HG02981 (cell line): ENCODE measurements around the gene MSANTD4.
"Not testable (repeated sequence)": the region's sequence is repeated elsewhere in the genome, so short reads cannot be mapped to it uniquely, and the experiment has no call there.

Experiments
- ATAC-seq: cut with Tn5 transposase; IDR thresholded peaks from one replicate; pipeline ENCODE4 v1.9.1; 2021; ENCODE audit warnings: mild to moderate bottlenecking, moderate library complexity; ENCODE audit not compliant: unreplicated experiment

MSANTD4 gene

GRCh38 chr11:106014620-106015019 lies 7.4 kb downstream of the MSANTD4 start:
- ATAC-seq = no peak

GRCh38 chr11:106014035-106014434 lies 8.0 kb downstream of the MSANTD4 start:
- no peak for ATAC-seq

DNA sequence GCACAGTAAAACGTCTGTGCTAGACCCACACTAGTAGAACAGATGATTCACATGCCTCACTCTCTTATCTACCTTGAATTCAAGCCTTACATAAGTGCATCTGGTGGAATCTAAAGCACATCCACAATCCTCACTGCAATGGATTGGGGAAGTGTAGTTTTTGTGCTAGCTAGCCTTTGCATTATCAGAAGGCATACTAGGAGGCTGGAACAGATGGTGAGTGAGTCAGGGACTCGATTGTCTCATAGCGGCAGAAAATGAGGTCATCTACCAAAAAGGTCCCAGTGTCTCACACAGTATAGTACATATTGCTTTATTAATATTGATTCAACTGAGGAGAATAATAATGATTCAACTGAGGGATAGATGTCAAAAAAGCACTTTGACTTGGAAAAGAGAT lies 9.3 kb downstream of the MSANTD4 start:
- no peak for ATAC-seq

DNA sequence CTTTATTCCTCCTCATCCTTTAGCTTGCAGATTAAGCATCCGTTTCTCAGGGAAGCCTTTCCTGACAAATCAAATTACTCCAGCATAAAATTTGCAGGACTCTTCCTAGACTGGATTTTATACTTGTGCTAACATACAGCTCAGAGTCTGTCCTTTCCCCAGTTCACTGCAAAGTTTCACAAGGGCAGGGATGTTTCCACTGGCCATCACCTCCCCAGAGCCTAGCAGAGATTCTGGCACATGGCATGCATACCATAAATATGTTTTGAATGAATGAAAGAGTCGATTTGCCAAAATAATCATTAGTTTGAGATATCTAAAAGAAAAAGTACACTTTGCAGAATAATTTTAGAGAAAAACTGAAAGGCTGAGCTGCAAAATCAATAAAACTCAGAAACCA lies 10.6 kb downstream of the MSANTD4 start:
- no peak for ATAC-seq

DNA sequence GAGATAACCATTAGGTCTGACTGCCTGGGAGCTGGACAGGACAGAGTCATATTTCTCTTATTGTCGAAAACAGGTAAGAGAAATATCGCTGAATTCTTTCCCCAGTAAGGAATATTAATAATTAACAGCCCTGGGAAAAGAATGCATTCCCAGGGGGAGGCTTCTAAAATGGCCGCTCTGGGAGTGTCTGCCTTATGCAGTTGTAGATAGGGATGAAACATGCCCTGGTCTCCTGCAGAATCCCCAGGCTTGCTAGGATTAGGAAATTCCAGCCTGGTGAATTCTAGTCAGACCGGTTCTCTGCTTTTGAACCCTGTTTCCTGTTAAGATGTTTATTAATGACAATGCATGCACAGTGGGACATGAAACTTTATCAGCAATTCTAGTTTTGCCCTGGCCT lies 18.9 kb downstream of the MSANTD4 start:
- ATAC-seq = not testable (repeated sequence)

DNA sequence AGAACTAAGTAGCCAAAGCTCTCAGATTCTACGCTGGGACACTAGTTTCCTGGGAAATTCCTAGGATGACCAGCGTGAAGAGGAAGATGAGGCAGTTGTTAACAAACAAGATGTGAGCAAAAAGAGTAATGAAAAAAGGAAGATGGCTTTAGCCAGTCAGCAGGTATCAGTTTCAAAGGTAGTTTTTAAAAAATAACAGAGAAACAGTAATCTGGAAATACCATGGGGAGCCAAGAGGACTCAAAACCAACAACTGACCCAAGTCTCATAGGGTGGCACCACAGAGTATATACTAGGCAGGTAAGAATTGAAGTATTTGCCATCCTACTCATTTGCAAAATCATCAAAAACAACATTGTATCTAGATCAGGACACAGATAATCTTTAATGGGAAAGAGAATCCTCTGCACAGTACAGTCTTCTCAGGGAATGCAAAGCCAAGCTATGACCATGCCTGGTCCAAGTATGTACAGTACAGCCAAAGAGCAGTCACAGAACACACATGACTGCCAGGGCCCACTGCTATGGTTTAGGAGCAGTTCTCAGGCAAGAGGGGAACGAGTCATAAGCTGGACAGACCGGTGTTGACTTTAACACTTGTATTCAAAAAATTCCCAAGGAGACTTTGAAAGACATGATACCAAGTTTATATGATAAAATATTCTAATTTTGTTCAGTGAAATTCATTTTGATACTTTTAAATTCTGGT lies 20.6 kb downstream of the MSANTD4 start:
- no peak for ATAC-seq

- ATAC-seq = no peak
Measured at GRCh38 chr11:105991888-105992287, 30.2 kb downstream of the MSANTD4 start.

DNA sequence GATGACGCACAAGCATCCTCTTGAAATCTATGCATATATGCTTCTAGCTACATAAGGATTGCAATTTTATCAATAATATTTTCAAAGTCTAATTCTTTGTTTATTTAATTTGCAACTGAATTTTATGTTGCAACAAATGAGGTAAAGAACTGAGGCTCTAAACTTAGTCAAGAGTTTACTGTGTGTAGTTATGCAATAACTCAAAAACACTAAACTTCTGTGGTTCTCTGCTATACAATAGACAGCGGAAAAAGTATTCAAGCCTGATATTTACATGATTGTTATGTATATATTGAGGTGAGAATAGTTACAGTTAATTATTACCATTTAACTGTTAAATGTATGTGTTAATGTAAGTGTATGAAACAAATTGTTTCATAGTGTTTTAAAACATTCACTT lies 32.9 kb downstream of the MSANTD4 start:
- no peak for ATAC-seq

DNA sequence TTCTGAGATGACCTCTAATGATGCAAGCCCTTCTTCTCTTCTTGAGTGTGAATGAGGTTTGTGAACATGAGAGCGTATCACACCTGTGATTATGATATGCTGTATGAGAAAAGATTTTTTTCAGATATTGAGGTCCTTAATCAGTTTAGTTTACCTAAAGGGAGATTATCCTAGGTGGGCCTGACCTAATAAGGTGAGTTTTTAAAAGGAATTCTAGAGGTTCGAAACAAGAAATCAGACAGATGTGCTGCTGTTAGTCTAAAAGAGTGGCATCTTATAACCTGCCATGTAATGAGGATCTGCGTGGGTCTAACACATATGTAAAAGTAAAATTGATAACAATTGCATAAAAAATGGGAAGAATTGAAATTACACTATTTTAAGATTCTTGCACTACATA lies 33.8 kb downstream of the MSANTD4 start:
- no peak for ATAC-seq

DNA sequence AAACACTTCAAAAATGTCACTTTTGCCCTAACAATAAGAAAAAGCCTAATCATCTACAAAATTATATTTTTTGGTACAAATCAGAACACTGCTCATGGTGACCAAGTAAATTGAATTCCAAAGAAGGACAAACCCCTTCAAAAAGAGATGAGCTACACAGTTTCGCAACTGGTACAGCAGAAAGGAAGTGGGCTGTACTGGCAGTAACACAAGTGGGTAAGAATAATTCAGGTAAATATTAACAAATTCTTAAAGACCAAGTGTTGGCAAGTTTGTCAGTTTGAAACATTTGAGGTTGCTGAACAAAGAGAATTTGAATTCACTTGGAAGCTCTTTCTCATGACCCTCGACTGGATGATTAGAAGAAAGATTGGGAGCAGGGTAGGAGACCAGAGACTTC lies 35.5 kb downstream of the MSANTD4 start:
- ATAC-seq = peak; percentile 74

DNA sequence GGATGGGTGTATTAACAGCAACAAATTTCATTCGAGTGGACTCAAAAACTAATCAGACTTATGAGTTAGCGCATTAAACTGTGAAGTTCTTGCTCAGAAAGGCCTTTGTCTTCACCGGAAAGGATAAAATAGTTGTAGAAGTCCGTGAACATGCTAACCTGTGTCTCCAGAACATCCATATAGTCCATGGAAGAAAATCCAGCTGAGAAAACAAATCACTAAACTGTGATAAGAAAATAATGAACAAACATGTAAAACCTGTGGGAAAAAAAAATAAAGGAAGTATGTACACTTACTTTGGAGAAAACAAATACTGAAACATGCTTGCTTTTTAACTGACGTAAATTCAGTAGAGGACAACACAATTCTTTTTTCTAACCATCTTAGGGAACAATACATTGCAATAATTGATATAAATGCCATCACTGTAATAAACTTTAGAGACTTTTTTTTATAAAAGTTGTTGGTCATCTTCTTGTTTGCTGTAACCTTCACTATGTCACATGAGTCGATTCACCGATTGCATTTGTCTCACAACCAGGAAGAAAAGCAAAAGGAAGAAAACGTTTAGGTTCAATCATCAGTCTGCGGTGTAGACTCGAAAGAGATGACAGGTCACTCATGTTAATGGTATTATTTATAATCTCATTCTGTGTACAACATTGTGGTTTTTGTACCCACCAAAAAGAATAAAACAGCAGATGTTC lies 41.9 kb downstream of the MSANTD4 start:
- no peak for ATAC-seq

DNA sequence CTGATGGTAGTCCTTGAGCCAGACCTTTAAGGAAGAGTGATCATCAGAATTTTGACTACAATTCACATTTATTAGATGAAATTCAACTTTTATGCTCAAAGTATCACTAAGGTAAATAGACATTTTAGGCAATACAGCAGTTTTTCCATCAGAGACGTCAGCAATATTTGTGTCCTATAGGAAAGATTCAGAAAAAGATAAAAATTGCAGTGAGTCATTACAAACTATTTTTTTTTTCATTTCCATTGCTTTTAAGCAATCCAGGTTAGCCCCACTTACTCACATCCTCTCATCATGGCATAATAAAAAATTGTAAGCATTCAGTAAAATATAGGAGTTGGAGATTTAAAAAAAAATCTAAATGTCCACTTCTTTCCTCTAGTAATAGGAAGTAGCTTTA lies 46.9 kb downstream of the MSANTD4 start:
- no peak for ATAC-seq

- ATAC-seq = no peak
Measured at GRCh38 chr11:105969756-105970155, 52.3 kb downstream of the MSANTD4 start.

DNA sequence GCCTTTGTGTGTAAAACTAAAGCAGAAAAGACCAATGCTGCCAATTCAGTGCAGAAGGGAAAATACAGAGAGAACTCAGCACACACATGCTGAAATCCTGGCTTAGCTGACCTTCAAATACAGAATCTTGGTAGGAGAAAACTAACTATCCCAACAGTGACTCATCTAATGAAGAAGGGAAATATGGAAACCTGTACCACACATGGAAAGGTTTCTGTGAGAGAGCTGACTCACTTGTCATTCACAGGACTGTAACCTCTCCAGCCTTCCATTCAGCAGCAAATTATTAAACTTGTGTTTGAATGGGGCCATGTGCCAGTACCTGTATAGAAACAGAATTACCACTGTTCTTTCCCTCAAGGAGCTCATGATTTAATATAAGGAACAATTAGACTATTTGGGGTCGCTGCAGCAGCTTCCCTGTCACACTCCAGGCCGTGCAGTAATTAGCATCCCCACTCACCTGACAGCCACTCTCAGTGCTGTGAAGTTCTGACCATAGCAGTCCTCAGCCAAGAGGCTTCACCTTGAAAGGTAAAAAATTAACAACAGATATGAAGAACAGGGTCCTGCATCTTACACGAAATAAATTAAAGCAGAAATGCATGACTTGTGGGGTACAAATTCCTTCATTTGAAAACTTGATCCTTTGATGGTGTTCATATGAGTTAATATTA lies 53.9 kb downstream of the MSANTD4 start:
- ATAC-seq = no peak

DNA sequence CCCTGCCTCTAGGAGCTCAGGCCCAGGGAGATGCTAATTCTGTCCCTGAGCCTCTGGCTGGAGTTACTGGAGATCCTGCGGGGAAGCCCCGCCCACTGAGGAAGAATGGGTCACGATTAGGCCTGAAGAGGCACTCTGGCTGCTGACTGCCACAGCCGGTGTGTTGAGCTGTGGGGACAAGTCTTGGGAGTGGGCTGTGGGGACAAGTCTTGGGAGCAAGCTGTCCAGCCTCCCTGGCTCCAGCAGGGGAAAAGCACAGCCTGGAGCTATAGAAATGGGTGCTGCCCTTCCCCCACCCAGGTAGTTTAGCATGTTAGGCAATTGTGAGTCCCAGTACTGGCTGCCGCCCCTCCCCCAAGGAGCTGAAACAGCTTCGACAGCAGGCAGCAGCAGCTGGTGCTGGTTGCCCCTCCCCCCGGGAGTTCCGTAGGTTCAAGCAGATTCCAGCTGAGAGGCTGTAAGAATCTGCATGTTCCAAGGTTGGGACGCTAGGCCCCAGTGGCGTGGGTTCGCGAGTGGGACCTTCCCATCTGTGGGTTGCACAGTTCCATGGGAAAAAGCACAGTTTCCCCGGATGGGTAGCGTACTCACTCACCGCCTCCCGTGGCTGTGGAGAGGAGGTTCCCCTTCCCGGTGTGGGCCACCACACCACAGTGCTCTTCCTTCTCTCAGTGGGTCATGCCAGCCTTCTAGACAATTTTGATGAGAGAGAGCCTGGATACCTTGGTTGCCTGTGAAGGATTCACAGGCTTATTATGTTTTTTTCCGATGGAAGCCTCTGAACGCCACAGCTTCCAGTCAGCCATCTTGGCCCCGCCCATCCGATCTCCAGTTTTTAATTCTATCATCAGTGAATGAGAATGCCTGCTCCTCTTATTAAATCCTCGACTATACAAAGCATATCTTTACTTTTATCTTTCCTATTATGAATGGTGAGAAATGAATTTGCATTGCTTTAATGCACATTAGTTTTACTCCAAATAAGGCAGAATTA lies 61.5 kb downstream of the MSANTD4 start:
- ATAC-seq = no peak
